Measurements from ENCODE around the gene INPP5D.
"Not testable (repeated sequence)": the region's sequence is repeated elsewhere in the genome, so short reads cannot be mapped to it uniquely, and the experiment has no call there.

Gene INPP5D

DNA sequence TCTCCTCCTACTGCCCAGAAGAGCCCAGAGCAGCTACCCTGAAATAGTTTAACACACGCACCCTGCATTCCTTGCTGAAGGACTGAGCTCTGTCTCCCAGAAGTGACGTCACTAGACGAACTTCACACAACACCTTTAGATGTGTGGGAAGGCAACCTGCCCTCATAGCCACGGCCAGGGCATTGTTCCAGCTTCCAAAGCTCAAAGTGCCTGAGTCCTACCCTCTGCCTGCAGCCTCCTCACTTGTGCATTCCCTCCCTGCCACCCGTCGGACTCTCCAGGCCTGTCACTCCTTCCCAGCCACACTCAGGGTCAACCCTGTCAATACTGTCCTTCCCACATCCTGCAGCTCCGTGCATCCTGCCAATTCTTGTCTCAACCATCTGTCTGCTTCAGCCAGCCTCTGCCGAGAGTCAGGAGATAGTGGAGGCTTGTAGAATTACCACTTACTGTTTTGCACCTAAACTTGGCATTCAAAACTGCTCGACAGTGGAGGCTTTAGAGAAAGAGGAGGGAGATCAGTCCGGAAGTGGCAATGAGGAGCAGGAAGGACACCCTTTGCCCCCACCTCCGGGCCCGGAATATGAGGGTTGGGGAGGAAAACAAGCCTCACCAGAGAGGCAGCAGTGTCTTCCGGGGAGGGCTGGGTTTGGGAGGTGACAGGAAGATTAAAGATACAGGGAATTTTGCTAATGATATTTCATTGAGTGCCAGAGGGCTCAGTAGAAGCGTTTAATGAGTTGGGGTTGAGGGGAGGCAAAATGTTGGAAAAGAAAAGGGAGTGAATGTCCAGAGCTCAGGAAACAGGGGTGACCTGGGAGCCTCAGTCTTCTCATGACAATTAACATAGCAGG, 119.1 kb downstream of the INPP5D start:
- no peak for DNase-seq (ENCODE audit: low spot score)

DNA sequence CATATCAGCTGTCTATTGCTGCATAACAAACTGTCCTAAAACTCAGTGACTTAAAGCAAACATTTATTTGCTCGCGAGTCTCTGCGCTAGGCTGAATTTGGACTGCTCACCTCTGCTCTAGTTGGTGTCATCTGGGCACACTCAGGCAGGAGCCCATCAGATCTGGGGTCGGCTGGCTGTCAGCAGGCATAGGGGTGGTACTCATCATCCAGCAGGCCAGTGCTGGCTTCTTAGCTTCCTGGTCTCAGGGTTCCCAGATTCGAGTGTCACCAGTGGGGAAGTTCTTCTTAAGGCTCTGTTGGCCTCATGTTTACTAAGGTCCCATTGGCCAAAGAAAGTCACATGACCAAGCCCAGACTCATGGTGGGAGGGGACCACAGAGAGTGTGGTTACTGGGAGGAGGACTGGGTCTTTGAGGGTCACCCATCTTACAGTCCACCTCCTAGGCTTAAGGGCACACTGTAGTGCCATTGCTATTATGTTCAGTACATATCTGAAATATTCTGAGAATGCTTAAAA, 119.8 kb downstream of the INPP5D start:
- no peak for DNase-seq (ENCODE audit: low spot score)

DNA sequence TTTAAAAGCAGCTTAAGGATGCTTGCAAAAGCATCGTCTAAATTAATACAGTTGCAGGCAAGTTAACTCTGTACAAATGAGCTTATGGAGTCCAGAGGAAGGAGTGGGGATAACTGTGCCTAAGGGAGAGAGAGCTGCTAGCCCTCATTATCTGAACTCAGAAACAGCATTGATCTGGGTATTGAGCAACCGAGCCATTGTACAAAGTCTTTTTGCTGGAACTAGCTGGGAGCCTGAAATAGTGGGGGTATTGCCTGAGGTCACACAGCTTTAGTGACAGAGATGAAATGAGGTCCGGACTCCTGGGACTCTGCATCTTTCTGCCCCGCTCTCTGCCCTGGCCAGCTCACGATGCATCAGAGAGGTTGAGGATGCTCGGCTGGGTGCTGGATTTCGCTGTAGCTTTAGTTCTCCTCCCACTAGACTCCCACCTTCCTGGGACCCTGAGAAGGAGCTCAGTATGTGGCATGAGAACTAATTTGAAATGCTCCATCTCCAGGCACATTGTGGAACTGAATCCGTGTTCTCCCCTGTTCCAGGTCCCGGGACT, 123.8 kb downstream of the INPP5D start:
- DNase-seq (ENCODE audit: low spot score): no peak

DNA sequence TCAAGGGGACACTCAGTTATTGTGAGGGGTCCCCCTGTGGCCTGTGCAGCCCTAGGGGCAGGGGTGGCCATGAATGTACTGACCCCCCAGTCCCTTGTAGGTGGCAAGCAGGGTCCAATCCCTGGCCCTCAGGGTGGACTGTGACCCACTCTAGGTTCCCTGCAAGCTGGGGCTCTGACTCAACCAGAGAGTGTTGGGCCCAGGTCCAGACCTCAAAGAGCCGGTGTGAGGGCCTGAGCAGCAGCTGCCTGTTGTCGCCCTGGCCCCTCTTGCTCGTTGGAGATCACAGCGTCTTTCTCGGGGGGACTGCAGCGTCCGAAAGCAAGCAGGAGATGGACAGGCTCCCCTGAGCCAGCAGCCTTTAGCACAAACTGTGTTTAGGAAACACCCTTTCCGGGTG, 124.5 kb downstream of the INPP5D start:
- no peak for DNase-seq (ENCODE audit: low spot score)

DNA sequence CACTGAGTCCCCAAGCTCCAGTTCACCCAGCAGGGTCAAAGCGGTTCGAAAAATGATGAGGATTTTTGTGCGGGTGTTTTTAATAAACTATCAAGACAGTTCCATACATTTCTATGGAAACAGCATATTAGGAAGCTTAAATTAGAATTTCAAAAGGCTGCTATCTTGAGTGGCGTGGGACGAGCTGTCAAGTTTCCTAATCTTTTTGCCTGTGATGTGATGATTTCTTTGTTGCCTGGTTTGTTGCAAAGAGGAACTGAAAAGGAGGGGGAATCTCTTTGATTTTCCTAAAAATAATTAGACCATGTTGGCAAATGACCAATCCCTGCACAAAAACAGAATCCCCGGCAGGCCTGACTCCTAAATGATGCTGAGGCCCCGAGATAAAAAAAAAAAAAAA, 125.2 kb downstream of the INPP5D start:
- no peak for DNase-seq (ENCODE audit: low spot score)

DNA sequence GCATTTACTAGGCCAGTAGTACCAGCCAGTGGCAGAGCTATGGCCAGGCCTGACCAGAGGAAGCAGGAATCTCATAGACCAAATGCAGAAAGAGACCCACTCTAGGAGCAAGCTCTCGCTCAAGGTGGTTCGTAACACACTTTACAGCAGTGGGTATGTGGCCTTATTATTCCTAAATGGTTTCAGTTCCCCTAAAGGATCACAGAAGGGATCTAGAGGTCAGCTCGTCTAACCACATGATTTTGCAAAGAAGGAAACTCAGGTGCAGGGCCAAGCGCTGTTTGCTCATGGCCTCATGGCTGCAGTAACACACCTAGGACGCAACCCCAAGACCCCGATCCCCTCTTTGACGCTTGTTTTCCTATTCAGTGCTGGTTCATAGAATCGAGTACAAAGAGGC, 125.8 kb downstream of the INPP5D start:
- DNase-seq (ENCODE audit: low spot score): no peak

DNA sequence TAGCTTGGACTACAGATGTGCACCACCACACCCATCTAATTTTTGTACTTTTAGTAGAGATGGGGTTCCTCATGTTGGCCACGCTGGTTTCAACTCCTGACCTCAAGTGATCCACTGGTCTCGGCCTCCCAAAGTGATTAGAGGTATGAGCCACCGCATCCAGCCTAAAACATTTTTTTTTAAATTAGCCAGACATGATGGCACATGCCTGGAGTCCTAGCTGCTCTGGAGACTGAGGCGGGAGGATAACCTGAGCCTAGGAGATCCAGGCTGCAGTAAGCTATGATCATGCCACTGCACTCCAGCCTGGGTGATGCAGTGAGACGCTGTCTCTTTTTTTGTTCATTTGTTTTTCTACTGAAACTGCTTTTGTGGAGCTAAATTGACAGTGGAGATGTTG, 126.7 kb downstream of the INPP5D start:
- no peak for DNase-seq (ENCODE audit: low spot score)

DNA sequence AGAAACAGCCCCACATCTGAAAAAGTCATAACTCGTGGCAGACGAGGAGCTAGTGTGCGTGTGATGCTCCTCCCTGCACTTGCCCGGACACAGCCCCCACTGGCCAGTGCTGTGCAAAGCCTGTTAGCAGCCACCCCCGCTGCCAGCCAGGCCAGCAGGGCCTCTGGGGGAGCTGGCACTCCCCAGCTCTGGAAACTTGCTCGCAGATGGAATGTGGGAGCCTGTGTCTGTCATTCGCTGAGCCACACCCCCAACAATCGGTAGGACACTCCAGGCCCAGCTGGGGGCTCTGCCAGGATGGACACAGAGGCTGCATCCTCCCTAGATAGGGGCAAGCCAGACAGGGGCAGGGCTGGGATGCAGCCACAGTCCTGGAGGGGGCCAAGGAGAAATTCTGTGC, 128.9 kb downstream of the INPP5D start:
- no peak for DNase-seq (ENCODE audit: low spot score)

DNA sequence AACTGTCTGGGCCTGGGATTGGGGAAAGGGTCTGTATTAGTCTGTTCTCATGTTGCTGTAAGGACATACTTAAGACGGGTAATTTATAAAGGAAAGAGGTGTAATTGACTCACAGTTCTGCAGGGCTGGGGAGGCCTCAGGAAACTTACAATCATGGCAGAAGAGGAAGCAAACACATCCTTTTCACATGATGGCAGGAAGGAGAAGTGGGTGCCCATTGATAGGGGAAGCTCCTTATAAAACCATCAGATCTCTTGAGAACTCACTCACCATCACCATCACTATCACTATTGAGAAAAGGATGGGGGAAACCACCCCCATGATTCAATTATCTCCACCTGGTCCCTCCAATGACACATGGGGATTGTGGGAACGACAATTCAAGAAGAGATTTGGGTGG, 130.9 kb downstream of the INPP5D start:
- DNase-seq (ENCODE audit: low spot score): not testable (repeated sequence)

DNA sequence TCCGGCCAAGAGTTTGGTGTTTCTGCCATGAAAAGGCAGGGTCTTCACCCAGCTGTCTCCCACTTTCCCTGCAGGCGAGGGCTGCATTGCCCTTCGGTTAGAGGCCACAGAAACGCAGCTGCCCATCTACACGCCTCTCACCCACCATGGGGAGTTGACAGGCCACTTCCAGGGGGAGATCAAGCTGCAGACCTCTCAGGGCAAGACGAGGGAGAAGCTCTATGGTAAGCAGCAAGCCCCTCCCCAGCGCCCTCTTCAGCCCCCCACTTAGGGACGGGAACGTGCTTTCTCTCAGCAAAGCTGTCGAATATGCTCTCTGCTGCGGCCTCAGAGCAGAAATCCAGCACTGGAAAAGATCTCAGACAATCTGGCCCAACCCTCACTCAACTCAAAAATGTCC, 133.6 kb downstream of the INPP5D start:
- no peak for DNase-seq (ENCODE audit: low spot score)

DNA sequence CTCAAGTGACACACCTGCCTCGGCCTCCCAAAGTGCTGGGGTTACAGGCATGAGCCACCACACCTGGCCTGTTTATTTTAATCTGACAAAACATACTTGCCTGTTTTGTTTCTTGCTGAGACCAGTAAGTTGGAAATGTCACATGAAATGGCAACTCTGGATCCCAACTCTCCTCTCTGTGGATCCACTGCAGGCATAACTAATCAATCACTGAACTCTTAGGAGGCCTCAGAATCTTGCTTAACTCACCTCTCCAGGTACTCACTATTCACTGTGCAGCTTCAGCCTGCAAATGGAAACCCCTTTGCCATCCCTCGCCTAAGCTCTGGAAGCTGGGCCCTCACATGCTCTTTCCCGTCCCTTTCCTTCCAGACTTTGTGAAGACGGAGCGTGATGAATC, 134.9 kb downstream of the INPP5D start:
- DNase-seq (ENCODE audit: low spot score): no peak

DNA sequence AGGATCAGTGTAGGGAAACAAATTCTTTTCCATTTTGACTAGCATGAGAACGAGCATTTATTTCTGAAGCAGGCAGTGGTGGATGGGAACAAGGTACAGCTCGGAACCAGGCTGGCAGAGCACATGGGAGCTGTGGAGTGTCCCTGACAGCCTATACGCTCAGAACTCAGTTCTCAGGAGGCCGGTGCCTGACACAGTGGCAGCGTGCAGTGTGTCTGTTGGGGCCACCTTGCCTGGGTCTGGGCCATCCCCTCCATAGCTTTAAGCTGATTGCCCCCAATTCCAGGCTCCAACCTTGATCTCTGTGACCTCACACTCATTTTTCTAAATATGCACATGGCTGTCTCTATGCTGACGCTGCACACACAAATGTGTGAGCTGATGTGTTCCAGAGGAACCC, 136.9 kb downstream of the INPP5D start:
- no peak for DNase-seq (ENCODE audit: low spot score)

DNA sequence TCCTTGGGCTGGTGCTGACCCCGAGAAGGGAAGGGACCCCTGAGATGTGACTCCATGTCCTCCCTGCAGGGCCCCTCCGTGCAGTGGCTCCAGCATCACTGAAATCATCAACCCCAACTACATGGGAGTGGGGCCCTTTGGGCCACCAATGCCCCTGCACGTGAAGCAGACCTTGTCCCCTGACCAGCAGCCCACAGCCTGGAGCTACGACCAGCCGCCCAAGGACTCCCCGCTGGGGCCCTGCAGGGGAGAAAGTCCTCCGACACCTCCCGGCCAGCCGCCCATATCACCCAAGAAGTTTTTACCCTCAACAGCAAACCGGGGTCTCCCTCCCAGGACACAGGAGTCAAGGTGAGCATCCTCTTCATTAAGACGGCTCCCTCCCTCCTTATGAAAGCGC, 137.9 kb downstream of the INPP5D start:
- no peak for DNase-seq (ENCODE audit: low spot score)

DNA sequence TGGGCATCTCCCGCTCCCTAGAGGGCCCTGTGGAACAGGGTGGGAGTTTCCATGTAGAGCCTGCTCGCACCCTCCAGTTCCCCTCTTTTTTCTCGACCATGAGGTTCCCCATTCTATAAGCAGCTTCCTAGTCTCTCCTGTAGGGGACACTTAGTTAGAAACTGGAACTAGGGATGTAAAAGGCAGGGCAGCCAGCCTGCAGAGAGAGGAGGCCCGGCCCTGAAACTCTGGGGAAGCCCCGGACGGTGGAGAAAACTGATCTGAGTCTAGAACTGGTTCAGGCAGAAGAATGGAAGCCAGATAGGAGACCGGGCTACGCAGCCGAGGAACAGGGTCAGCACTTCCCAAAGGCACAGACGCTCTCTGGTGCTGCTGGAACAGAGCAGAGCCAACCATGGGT, 139.7 kb downstream of the INPP5D start:
- no peak for DNase-seq (ENCODE audit: low spot score)

DNA sequence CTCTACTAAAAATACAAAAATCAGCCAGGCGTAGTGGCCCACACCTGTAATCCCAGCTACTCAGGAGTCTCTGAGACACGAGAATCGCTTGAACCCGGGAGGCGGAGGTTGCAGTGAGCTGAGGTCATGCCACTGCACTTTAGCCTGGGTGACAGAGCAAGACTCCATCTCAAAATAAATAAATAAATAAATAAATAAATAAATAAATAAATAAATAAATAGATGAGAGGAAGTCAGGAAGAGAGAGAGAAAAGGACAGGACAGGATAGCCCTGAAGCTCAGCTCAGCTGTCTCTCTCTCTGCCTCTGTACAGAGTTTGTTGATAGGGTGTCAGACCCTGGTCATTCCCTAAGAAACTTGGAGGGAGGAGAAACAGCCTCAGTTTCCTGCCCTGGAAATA, 140.6 kb downstream of the INPP5D start:
- not testable (repeated sequence) for DNase-seq (ENCODE audit: low spot score)

DNA sequence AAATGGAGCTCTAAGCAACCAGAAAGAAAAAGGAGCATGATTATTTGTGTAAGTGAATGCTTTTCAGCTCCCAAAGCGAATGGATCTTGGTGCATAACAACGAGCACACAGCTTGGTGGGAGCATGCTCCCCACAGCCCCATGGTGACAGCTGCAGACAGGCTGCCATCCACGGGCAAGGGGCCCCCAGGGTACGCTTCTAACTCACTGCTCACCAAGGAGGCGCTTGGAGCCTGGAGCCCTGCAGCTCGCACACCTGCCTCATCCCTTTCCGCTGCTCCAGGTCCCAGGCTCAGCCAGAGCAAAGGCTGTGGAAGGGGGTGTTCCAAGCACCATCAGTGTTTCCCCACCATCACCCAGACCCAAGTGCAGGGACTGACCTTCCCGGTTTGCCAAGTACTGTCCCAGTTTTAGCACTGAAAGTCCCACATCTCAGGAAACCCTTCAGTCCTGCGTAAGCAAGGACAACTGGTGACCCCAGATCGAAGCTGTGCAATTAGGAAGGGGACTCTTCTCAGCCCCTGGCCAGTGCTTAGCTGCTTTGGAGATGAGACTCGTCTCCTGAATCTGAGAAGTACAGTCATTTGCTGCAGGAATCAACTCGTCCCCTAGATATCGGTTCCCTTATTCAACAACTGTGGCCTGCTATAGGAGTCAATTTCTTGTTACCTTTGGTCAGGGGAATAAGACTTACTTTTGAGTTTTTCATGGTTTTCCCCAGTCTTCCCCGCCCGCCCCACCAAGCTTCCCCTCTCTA, 141.3 kb downstream of the INPP5D start:
- no peak for DNase-seq (ENCODE audit: low spot score)

DNA sequence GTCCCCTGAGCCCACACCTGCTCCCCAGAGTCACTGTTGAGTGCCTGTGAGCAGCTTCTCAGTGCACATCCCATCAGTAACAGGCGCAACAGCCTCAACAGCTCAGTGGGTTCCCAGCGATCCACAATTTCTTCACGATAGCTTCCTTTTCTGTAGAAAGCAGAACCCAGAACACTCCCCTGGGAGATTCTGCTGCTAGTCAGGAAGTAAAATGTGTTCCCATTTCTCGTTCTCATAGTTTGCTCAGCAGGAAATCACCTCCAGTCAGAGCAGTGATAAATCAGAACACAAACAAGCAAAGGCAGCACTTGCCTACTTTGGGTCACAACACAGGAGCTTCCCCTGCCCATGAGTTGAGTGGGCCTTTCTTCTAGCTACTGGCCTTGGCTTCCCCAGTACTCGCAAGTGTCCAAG, 142.4 kb downstream of the INPP5D start:
- no peak for DNase-seq (ENCODE audit: low spot score)

DNA sequence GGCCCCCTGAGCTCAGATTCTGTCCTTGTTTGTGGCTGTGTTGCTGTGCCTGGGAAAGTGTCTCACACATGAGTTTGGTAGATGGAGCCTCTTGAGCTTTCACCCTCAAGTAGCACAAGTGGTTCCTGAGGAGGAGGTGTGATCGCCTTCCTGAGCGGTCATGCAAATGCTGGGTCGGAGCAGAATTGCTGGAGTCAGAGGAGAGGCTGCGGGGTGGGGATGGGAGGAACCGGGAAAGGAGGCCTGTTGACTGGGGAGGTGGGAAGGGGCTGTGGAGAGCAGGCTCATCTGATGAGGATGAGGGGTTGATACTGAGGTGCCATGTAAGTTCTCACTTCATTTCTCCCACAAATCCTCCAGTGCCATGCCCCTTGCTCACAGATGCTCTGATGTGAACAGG, 142.9 kb downstream of the INPP5D start:
- DNase-seq (ENCODE audit: low spot score): no peak

DNA sequence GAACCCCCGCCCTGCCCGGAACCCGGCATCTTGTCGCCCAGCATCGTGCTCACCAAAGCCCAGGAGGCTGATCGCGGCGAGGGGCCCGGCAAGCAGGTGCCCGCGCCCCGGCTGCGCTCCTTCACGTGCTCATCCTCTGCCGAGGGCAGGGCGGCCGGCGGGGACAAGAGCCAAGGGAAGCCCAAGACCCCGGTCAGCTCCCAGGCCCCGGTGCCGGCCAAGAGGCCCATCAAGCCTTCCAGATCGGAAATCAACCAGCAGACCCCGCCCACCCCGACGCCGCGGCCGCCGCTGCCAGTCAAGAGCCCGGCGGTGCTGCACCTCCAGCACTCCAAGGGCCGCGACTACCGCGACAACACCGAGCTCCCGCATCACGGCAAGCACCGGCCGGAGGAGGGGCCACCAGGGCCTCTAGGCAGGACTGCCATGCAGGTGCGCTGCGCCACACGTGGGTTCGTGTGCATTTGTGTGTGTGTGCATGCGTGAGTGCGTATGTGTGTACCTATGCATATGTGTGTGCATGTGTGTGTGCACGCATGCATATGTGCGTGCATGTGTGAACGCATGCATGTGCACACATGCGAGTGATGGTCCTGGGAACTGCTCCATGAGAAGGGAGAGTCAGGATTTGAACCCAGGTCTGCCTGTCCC, 144.3 kb downstream of the INPP5D start:
- DNase-seq (ENCODE audit: low spot score): no peak

DNA sequence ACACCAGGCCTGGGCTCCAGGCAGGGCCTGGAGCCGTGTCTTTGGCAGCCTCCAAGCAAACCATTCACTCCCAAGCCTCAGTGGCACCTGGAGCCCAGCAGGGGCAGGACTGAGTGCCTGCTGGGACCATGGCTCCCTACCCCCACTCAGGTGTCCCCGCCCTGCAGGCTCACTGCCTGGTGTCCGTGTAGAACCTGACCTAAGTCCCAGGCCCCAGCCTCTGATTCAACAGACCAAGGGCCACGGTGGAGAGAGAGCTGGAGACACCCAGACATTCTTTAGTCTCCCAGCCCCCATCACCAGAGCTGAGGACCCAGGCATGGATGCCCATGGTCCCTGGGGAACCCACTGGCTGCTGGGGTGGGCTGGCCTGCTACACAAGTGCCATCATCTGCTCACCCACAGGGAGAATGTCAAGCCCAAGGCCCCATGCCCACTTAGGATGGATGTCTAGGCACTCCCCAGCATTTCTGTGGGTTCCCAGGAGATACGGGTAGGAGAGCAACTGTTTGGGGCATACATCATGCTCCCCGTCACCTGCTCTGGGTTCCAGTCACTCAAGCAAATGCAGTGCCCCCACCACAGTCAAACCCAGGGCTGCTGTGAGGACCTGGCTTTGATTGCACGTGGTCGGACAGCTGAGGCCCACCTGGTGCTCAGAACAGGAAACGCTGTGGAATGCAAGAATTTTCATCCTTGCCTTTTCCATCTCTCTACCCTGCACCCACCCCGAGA, 148.4 kb downstream of the INPP5D start:
- no peak for DNase-seq (ENCODE audit: low spot score)

DNA sequence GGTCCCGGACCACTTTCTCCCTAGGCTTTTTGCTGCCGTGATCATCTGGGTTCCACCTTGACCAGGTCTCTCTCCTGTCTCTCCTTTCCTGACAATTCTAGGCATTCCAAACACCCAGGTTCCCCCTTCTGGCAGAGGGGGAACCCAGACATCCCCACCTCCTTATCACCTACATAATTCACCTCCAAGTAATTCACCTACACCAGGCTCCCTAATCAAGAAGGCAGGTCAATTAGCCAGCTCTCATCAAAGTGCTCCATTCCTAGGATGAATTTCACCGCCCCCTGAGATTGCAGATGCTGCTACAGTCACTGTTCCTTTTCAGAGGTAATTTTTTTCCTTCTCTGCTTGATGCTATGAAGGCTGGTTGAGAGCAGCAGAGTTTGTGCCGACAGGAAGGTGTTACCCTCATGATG, 149.0 kb downstream of the INPP5D start:
- DNase-seq (ENCODE audit: low spot score): no peak

Data from hepatic stellate cell (primary cell).